T-helper 1 cell treated with Interleukin-12 subunit alpha and Interleukin-12 subunit beta and Interleukin-4 antibody, amounts not matched to agents 30 μg/mL and 1 μg/mL, for 36 hours (primary cell): ENCODE data around the gene TMEM178B.

Experiments
- H3K27ac Mint-ChIP-seq: one replicate; pipeline ENCODE4 v1.8.0; 2021; ENCODE audit warnings: mild to moderate bottlenecking, mixed read lengths
- H3K27me3 Mint-ChIP-seq: one replicate; pipeline ENCODE4 v1.8.0; 2021; ENCODE audit warnings: low read depth, mixed read lengths
- H3K36me3 Mint-ChIP-seq: one replicate; pipeline ENCODE4 v1.8.0; 2021; ENCODE audit warnings: low read depth, mixed read lengths
- H3K4me1 Mint-ChIP-seq: one replicate; pipeline ENCODE4 v1.8.0; 2021; ENCODE audit warnings: low read depth, mixed read lengths
- H3K4me3 Mint-ChIP-seq: one replicate; pipeline ENCODE4 v1.8.0; 2021; ENCODE audit warnings: mild to moderate bottlenecking, moderate library complexity, mixed read lengths
- H3K9me3 Mint-ChIP-seq: one replicate; pipeline ENCODE4 v1.8.0; 2021; ENCODE audit warnings: mixed read lengths

Gene TMEM178B

GRCh38 chr7:141288626-141289025 is 214.8 kb downstream of the TMEM178B start:
- H3K4me3 Mint-ChIP-seq = no peak overlapping the region
- peaks cover 17% of the 10 kb centered on the region for H3K27me3 Mint-ChIP-seq
- no peak overlapping the region for H3K27ac Mint-ChIP-seq

GRCh38 chr7:141290365-141290764 is 216.5 kb downstream of the TMEM178B start:
- Mint-ChIP-seq H3K9me3 (no peaks in the 10 kb centered on the region), H3K27ac (no peak overlapping the region), H3K4me1 (peaks cover 10% of the 10 kb centered on the region), H3K36me3 (no peaks in the 10 kb centered on the region), H3K4me3 (no peak overlapping the region), H3K27me3 (peaks cover 21% of the 10 kb centered on the region)

More at GRCh38 chr7:141288626-141289025, 214.8 kb downstream of the TMEM178B start:
- Mint-ChIP-seq H3K9me3 (no peaks in the 10 kb centered on the region), H3K4me1 (peaks cover 14% of the 10 kb centered on the region), H3K36me3 (no peaks in the 10 kb centered on the region)

- no peak overlapping the region for H3K4me3 Mint-ChIP-seq
- H3K9me3 Mint-ChIP-seq = no peaks in the 10 kb centered on the region
- H3K36me3 Mint-ChIP-seq = no peaks in the 10 kb centered on the region
- no peak overlapping the region for H3K27ac Mint-ChIP-seq
- peaks cover 21% of the 10 kb centered on the region for H3K27me3 Mint-ChIP-seq
- peaks cover 10% of the 10 kb centered on the region for H3K4me1 Mint-ChIP-seq
Observed at GRCh38 chr7:141290973-141291372, 217.1 kb downstream of the TMEM178B start.

- Mint-ChIP-seq H3K36me3 (no peaks in the 10 kb centered on the region), H3K27me3 (peaks cover 21% of the 10 kb centered on the region), H3K9me3 (no peaks in the 10 kb centered on the region), H3K4me3 (no peak overlapping the region), H3K4me1 (peaks cover 10% of the 10 kb centered on the region), H3K27ac (no peak overlapping the region)
Observed at GRCh38 chr7:141291541-141291940, 217.7 kb downstream of the TMEM178B start.

GRCh38 chr7:141294143-141294829 is 220.4 kb downstream of the TMEM178B start:
- Mint-ChIP-seq H3K36me3 (no peaks in the 10 kb centered on the region), H3K27ac (no peak overlapping the region), H3K4me3 (no peak overlapping the region), H3K9me3 (no peaks in the 10 kb centered on the region), H3K27me3 (peaks cover 25% of the 10 kb centered on the region), H3K4me1 (peaks cover 10% of the 10 kb centered on the region)

- peaks cover 10% of the 10 kb centered on the region for H3K4me1 Mint-ChIP-seq
- H3K36me3 Mint-ChIP-seq = no peaks in the 10 kb centered on the region
- no peak overlapping the region for H3K4me3 Mint-ChIP-seq
- H3K27me3 Mint-ChIP-seq = peaks cover 22% of the 10 kb centered on the region
- H3K9me3 Mint-ChIP-seq = no peaks in the 10 kb centered on the region
- no peak overlapping the region for H3K27ac Mint-ChIP-seq
Observed at GRCh38 chr7:141295367-141295895, 221.6 kb downstream of the TMEM178B start.

GRCh38 chr7:141300816-141301215 is 227.0 kb downstream of the TMEM178B start:
- Mint-ChIP-seq H3K27me3 (peaks cover 20% of the 10 kb centered on the region), H3K27ac (no peak overlapping the region), H3K36me3 (no peaks in the 10 kb centered on the region), H3K9me3 (no peaks in the 10 kb centered on the region), H3K4me3 (no peak overlapping the region), H3K4me1 (no peaks in the 10 kb centered on the region)

GRCh38 chr7:141301544-141301943 is 227.7 kb downstream of the TMEM178B start:
- Mint-ChIP-seq H3K27ac (no peak overlapping the region), H3K9me3 (no peaks in the 10 kb centered on the region), H3K4me3 (no peak overlapping the region), H3K27me3 (peaks cover 20% of the 10 kb centered on the region), H3K4me1 (no peaks in the 10 kb centered on the region), H3K36me3 (no peaks in the 10 kb centered on the region)

GRCh38 chr7:141302617-141303016 is 228.8 kb downstream of the TMEM178B start:
- Mint-ChIP-seq H3K27me3 (peaks cover 20% of the 10 kb centered on the region), H3K4me1 (no peaks in the 10 kb centered on the region), H3K4me3 (no peak overlapping the region), H3K27ac (no peak overlapping the region), H3K36me3 (no peaks in the 10 kb centered on the region), H3K9me3 (no peaks in the 10 kb centered on the region)

- H3K27ac Mint-ChIP-seq = no peak overlapping the region
- H3K4me3 Mint-ChIP-seq = no peak overlapping the region
- H3K9me3 Mint-ChIP-seq = no peaks in the 10 kb centered on the region
- H3K4me1 Mint-ChIP-seq = no peaks in the 10 kb centered on the region
- no peaks in the 10 kb centered on the region for H3K36me3 Mint-ChIP-seq
- peaks cover 12% of the 10 kb centered on the region for H3K27me3 Mint-ChIP-seq
Observed at GRCh38 chr7:141304291-141304690, 230.4 kb downstream of the TMEM178B start.

GRCh38 chr7:141306081-141306480 is 232.2 kb downstream of the TMEM178B start:
- H3K4me1 Mint-ChIP-seq = no peaks in the 10 kb centered on the region
- no peak overlapping the region for H3K27ac Mint-ChIP-seq
- no peaks in the 10 kb centered on the region for H3K9me3 Mint-ChIP-seq
- H3K36me3 Mint-ChIP-seq = no peaks in the 10 kb centered on the region
- no peak overlapping the region for H3K4me3 Mint-ChIP-seq
- H3K27me3 Mint-ChIP-seq = peaks cover 15% of the 10 kb centered on the region

GRCh38 chr7:141312395-141312794 is 238.5 kb downstream of the TMEM178B start:
- Mint-ChIP-seq H3K9me3 (no peaks in the 10 kb centered on the region), H3K27ac (no peak overlapping the region), H3K4me1 (no peaks in the 10 kb centered on the region), H3K4me3 (no peak overlapping the region), H3K27me3 (peaks cover 37% of the 10 kb centered on the region), H3K36me3 (no peaks in the 10 kb centered on the region)

GRCh38 chr7:141312828-141313521 is 239.1 kb downstream of the TMEM178B start:
- Mint-ChIP-seq H3K4me3 (no peak overlapping the region), H3K9me3 (no peaks in the 10 kb centered on the region), H3K27ac (no peak overlapping the region), H3K27me3 (peaks cover 32% of the 10 kb centered on the region), H3K36me3 (no peaks in the 10 kb centered on the region), H3K4me1 (no peaks in the 10 kb centered on the region)

GRCh38 chr7:141313896-141314295 is 240.0 kb downstream of the TMEM178B start:
- H3K36me3 Mint-ChIP-seq = no peaks in the 10 kb centered on the region
- H3K9me3 Mint-ChIP-seq = no peaks in the 10 kb centered on the region
- no peak overlapping the region for H3K27ac Mint-ChIP-seq
- H3K27me3 Mint-ChIP-seq = peaks cover 31% of the 10 kb centered on the region
- no peak overlapping the region for H3K4me3 Mint-ChIP-seq
- no peaks in the 10 kb centered on the region for H3K4me1 Mint-ChIP-seq

- H3K9me3 Mint-ChIP-seq = no peaks in the 10 kb centered on the region
- no peaks in the 10 kb centered on the region for H3K4me1 Mint-ChIP-seq
- no peak overlapping the region for H3K4me3 Mint-ChIP-seq
- H3K27me3 Mint-ChIP-seq = peaks cover 24% of the 10 kb centered on the region
- no peaks in the 10 kb centered on the region for H3K36me3 Mint-ChIP-seq
- no peak overlapping the region for H3K27ac Mint-ChIP-seq
Observed at GRCh38 chr7:141317033-141317585, 243.2 kb downstream of the TMEM178B start.
